ENCODE results near the gene TOX2.

Gene TOX2

GRCh38 chr20:43909211-43909610 is 5.4 kb upstream of the TOX2 start:
- TF ChIP-seq CTCF (conservative IDR thresholded peaks at IDR 0.05) = no peak
- no peak overlapping the region for H3K27ac ChIP-seq

- TF ChIP-seq CTCF (conservative IDR thresholded peaks at IDR 0.05) = no peak
- no peak overlapping the region for H3K27ac ChIP-seq
Observed at GRCh38 chr20:43909720-43910119, 4.9 kb upstream of the TOX2 start.

GRCh38 chr20:43910564-43910963 is 4.1 kb upstream of the TOX2 start:
- no peak overlapping the region for H3K27ac ChIP-seq
- TF ChIP-seq CTCF (conservative IDR thresholded peaks at IDR 0.05) = no peak

- H3K27ac ChIP-seq = no peak overlapping the region
- peak; percentile 48 for TF ChIP-seq CTCF (conservative IDR thresholded peaks at IDR 0.05)
Observed at GRCh38 chr20:43911066-43911465, 3.6 kb upstream of the TOX2 start.

GRCh38 chr20:43913291-43914025 is 1.2 kb upstream of the TOX2 start:
- no peak for TF ChIP-seq CTCF (conservative IDR thresholded peaks at IDR 0.05)
- no peak overlapping the region; the same call in 1 of the 2 replicates for H3K27ac ChIP-seq

- peak overlapping the region; percentile 71; the same call in 1 of the 2 replicates for H3K27ac ChIP-seq
- TF ChIP-seq CTCF (conservative IDR thresholded peaks at IDR 0.05) = no peak
Observed at GRCh38 chr20:43915211-43916072, 790 bp downstream of the TOX2 start.

GRCh38 chr20:43916073-43916880 is 1.6 kb downstream of the TOX2 start:
- H3K27ac ChIP-seq = no peak overlapping the region
- no peak for TF ChIP-seq CTCF (conservative IDR thresholded peaks at IDR 0.05)

Measured in VCaP (cell line).